NCI-H146 (cell line): ENCODE data around the gene EFCAB10.
"Not testable (repeated sequence)": the region's sequence is repeated elsewhere in the genome, so short reads cannot be mapped to it uniquely, and the experiment has no call there.

Experiments used
- DNase-seq: peaks from one replicate; lab custom pipeline; 2025; lab: John Stamatoyannopoulos, UW

The EFCAB10 gene

DNA sequence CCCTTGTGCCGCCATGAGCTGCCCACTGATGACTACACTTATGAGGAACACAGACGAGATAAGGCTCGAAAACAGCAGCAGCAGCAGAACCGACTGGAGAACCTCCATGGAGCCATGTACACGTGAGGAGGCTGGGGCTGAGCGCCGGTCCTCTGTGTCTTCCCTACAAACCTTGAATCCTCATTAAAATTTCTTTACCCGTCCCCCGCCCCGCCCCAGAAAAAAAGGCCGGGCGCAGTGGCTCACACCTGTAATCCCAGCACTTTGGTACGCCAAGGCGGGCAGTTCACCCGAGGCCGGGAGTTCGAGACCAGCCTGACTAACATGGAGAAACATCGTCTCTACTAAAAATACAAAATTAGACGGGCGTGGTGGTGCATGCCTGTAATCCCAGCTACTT, 50.7 kb downstream of the EFCAB10 start:
- DNase-seq: no peak

DNA sequence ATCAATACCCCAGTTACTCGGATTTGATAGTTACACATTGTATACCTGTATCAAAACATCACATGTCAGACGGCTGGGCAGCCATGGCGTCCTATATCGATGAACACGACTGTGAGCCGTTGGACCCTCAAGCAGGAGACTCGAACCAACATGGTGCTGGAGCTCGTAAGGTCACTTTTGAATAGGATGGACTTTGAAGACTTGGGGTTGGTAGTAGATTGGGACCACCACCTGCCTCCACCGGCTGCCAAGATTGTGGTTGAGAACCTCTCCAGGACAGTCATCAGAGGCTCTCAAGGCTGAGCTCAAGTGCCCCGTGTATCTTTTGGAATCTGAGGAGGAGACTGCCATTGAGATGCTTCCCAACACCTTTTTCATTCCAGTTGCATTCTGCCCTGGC, 51.2 kb downstream of the EFCAB10 start:
- DNase-seq: no peak

DNA sequence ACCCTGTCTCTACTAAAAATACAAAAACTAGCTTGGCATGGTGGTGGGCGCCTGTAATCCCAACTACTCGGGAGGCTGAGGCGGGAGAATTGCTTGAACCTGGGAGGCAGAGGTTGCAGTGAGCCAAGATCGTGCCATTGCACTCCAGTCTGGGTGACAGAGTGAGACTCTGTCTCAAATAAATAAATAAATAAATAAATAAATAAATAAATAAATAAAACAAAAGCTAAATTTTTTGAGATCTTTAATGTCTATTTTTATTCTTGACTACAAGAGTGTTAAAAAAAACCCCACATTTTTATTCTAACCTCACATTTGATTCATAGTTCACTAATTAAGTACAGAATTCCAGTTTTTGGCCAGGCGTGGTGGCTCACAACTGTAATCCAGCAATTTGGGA, 53.6 kb downstream of the EFCAB10 start:
- not testable (repeated sequence) for DNase-seq

DNA sequence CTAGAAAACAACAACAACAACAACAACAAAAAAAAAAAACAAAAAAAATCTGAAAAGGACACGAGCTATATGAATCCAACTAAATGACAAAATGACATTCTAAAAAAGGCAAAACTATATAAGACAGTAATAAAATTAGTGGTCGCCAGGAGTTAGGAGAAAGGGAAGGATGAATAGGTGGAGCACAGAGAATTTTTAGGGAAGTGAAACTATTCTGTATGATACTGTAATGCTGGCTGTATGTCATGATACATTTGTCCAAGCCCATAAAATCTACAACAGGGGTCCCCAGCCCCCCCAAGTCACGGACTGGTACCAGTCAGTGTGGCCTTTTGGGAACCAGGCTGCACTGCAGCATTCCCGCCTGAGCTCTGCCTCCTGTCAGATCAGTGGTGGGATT, 56.5 kb downstream of the EFCAB10 start:
- DNase-seq: no peak

DNA sequence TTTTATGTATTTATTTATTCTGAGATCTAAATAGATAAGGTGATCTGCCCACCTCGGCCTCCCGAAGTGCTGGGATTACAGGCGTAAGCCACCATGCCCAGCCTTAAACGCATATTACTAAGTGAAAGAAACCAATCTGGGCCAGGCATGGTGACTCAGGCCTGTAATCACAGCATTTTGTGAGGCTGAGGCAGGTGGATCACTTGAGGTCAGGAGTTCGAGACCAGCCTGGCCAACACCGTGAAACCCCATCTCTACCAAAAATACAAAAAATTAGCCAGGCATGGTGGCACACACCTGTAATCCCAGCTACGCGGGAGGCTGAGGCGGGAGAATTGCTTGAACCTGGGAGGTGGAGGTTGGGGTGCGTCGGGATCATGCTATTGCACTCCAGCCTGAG, 56.9 kb downstream of the EFCAB10 start:
- DNase-seq: not testable (repeated sequence)

DNA sequence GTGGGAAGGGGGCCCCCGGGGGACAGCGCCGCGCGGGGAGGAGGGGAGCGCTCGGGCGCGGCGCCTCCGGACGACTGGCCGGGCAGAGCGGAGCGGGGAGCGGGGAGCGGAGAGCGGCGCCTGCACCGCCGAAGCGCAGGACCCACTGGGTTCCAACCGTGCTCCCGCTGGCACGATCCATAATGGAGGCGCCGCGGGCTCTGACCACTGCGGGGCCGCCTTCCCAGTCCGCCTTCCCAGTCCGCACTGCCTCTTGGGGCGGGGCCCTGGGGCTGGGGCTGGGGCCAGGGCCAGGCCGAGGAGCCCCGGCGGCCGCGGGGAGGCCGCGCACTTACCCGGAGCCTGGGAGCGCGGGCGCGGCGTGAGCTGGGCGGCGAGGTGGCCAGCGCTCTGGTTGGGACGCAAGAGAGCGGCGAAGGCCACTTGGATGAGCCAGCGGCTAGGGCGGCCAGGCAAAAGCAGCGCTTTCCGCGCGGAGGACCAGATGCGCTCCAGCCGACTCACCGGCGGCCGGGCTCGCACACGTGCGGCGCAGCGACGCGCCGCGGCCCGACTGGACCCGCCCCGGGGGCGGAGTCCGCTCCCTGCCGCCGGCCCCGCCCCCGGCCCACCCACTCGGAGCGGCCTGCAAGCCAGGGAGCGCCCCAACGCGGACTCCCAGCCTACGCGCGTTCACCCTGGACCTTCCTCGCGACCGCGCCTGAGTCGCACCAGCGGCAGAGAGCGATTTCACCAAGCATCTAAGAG, 59.4 kb downstream of the EFCAB10 start, which contains the start of gene PUS7:
TSS of gene PUS7 (minus strand) at position 555 of the 747 bp plus-strand sequence. CDS start 13,759 bp downstream, outside the sequence.
- DNase-seq: peak; percentile 90

DNA sequence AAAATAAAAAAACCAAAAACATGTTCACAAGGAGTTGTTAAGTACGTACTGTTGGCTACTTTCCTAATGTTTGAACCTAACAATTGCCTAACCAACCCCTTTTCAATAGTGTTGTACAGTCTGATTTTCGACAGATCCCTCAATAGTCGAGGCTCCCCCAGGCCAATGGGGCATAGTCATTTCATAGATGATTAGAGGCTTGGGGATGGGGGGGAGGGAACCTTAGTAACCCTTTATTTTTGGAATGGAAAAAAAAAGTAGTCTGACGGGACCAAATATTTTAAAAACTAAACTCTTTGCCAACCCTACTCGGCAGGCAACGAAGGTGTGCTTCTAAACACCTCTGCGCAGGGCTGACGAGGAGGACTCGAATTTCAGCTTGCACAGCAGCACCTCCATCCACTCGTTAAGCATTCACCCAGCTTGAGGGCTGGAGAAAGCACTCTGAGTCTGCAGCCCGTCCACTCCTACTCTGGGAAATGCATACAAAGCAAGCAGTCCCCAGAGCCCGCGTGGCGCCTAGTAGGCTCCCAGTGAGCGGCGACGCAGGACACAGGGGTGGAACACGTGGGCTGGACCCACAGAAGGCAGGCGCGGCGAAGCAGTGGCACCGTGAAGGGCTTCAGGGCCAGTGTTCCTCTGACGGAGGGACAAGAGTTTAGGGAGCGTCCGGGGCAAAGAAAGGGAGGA, 60.1 kb downstream of the EFCAB10 start:
- DNase-seq: peak; percentile 76

DNA sequence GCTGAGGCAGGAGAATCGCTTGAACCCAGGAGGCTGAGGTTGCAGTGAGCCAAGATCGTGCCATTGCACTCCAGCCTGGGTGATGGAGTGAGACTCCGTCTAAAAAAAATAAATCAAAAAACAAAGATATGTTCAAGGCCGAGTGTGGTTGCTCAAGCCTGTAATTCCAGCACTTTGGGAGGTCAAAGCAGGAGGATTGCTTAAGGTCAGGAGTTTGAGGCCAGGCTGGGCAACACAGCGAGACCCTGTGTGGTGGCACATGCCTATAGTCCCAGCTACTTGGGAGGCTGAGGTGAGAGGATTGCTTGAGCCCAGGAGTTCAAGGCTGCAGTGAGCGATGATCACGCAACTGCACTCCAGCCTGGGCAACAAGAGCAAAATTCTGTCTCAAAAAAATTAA, 60.7 kb downstream of the EFCAB10 start:
- not testable (repeated sequence) for DNase-seq

DNA sequence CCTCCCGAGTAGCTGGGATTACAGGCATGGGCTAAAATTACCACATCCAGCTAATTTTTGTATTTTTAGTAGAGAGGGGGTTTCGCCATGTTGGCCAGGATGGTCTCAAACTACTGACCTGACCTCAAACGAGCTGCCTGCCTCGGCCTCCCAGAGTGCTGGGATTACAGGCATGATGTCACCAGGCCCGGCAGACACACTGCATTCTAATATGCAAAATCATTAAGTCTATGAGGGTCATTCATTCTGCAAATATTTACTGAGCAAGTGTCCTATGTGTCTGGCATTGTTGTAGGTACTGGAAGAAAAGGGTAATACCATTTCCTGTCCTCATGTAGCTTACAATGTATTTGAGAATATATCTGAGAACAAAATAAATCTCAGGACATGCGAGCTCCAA, 61.9 kb downstream of the EFCAB10 start:
- no peak for DNase-seq

DNA sequence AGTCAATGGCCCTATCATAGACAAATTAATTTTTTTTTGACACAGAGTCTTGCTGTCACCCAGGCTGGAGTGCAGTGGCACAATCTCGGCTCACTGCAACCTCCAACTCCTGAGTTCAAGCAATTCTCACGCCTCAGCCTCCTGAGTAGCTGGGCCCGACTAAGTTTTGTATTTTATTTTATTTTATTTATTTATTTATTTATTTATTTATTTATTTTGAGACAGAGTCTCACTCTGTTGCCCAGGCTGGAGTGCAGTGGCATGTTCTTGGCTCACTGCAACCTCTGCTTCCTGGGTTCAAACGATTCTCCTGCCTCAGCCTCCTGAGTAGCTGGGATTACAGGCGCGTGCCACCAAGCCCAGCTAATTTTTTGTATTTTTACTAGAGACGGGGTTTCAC, 65.7 kb downstream of the EFCAB10 start:
- DNase-seq: not testable (repeated sequence)
